ENCODE results near the gene LIN7C.

DNA sequence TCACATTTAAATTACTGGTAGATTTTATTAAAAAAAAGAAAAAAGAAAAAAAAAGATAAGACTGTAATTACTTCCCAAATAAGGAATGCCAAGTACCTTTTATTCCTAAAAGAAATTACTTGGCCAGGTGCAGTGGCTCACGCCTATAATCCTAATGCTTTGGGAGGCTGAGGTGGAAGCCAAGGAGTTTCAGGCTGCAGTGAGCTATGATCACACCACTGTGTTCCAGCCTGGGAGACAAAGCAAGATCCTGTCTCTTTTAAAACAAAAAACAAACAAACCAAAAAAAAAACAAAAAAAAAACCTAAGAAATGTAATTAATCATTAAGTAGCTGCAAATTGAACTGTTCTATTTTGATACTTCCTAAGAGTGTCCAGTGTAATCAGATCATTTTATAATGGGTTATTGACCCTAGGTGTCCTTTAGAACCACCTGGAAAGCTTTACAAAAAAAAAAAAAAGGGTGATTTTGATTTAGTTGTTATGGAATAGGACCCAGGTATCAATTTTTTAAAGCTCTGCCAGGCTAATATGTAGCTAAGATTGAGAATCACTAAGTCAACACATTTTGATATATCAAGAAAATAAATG is 10.8 kb downstream of the LIN7C start:
- no peak for TF ChIP-seq POLR2A (IDR thresholded peaks at IDR 0.05)
- TF ChIP-seq, protein P1, sequence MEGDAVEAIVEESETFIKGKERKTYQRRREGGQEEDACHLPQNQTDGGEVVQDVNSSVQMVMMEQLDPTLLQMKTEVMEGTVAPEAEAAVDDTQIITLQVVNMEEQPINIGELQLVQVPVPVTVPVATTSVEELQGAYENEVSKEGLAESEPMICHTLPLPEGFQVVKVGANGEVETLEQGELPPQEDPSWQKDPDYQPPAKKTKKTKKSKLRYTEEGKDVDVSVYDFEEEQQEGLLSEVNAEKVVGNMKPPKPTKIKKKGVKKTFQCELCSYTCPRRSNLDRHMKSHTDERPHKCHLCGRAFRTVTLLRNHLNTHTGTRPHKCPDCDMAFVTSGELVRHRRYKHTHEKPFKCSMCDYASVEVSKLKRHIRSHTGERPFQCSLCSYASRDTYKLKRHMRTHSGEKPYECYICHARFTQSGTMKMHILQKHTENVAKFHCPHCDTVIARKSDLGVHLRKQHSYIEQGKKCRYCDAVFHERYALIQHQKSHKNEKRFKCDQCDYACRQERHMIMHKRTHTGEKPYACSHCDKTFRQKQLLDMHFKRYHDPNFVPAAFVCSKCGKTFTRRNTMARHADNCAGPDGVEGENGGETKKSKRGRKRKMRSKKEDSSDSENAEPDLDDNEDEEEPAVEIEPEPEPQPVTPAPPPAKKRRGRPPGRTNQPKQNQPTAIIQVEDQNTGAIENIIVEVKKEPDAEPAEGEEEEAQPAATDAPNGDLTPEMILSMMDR (IDR thresholded peaks at IDR 0.05), result no peak
